ENCODE results near the gene SYNDIG1. TPM values are rescaled to one million over a fixed set of nuclear protein-coding genes. Genes with fewer than 3 reads are reported as not detected.
A peak's percentile ranks its signal among the peaks of the same experiment; 100 is the strongest.

Gene SYNDIG1
- polyA plus RNA-seq, 2 of the 4 experiments (the other 2 are of a cell fraction): 0.96 to 2.6 TPM

GRCh38 chr20:24629668-24630067, 160.2 kb downstream of the SYNDIG1 start (continued):
- TF ChIP-seq HES2 (IDR thresholded peaks at IDR 0.05) (no peak), E2F6 (IDR thresholded peaks at IDR 0.05; ENCODE audit: borderline replicate concordance, low read depth) (no peak), TFCP2L1 (CRISPR knock-in tag; IDR thresholded peaks at IDR 0.05) (no peak), MYC (IDR thresholded peaks at IDR 0.05; ENCODE audit: borderline replicate concordance, low read length) (no peak), CBX2 (IDR thresholded peaks at IDR 0.05; ENCODE audit: borderline replicate concordance, low read depth) (no peak), NPAS2 (CRISPR knock-in tag; IDR thresholded peaks at IDR 0.05; ENCODE audit: borderline replicate concordance) (no peak)

GRCh38 chr20:24630486-24631172, 161.2 kb downstream of the SYNDIG1 start:
- Histone ChIP-seq H3K4me1 (peaks cover 22% of the 10 kb centered on the region), H3K4me3 (no peak overlapping the region), H3K4me2 (no peak overlapping the region), H3K27ac (peak overlapping the region in 1 of 2 experiments; percentile 4; a peak in 2 of 6 replicates), H3K9me3 (no peaks in the 10 kb centered on the region; the same call in 2 of the 3 replicates)
- POLR2A ChIA-PET: no interaction called here
- CTCF ChIA-PET: interaction anchor here (1.1 to 1.8 kb wide), 2 partner anchors 14 to 151 kb away, joined by 5 to 7 read pairs; no protein-coding TSS in a partner anchor
- FAIRE-seq (no peak), ATAC-seq (no peak), DNase-seq (ENCODE audit: low read depth in 1 of 2, low spot score in 1 of 2) (no peak)
- TF ChIP-seq CTCF (IDR thresholded peaks at IDR 0.05) (no peak), HMGXB4 (CRISPR knock-in tag; IDR thresholded peaks at IDR 0.05; ENCODE audit: borderline replicate concordance) (no peak), NFE2L2 (conservative IDR thresholded peaks at IDR 0.05; ENCODE audit: low read length) (no peak), HOXB5 (CRISPR knock-in tag; IDR thresholded peaks at IDR 0.05) (no peak), RCOR1 (IDR thresholded peaks at IDR 0.05; ENCODE audit: low read depth, low read length) (no peak), RAD21 (conservative IDR thresholded peaks at IDR 0.05 in 1 of 2, IDR thresholded peaks at IDR 0.05 in 1 of 2) (no peak)
- 87% methylated on average over 6 of the region's 6 CpGs for WGBS (ENCODE audit: missing lambda C conversion rate)

GRCh38 chr20:24631173-24631505, 161.7 kb downstream of the SYNDIG1 start:
- no peak for FAIRE-seq
- no peak for ATAC-seq
- Histone ChIP-seq H3K4me2 (no peak overlapping the region), H3K9me3 (no peaks in the 10 kb centered on the region; the same call in 2 of the 3 replicates), H3K27ac (peak overlapping the region in 1 of 2 experiments; percentile 4; a peak in 1 of 6 replicates), H3K4me1 (peaks cover 22% of the 10 kb centered on the region), H3K4me3 (no peak overlapping the region)
- no peak for DNase-seq (ENCODE audit: low read depth in 1 of 2, low spot score in 1 of 2)
- ChIA-PET POLR2A (no interaction called here), CTCF (interaction anchor here (1.1 to 1.8 kb wide), 2 partner anchors 15 to 150 kb away, joined by 5 to 7 read pairs; no protein-coding TSS in a partner anchor)
- 82% methylated on average over 11 of the region's 11 CpGs for WGBS (ENCODE audit: missing lambda C conversion rate)
- TF ChIP-seq EP300 (IDR thresholded peaks at IDR 0.05) (no peak), REST (IDR thresholded peaks at IDR 0.05) (no peak), BCL3 (IDR thresholded peaks at IDR 0.05) (no peak), RCOR1 (IDR thresholded peaks at IDR 0.05; ENCODE audit: low read depth, low read length) (no peak), USF2 (IDR thresholded peaks at IDR 0.05) (no peak), NR3C1 (IDR thresholded peaks at IDR 0.05) (no peak), BHLHE40 (IDR thresholded peaks at IDR 0.05; ENCODE audit: low read depth, low read length) (no peak), RAD21 (conservative IDR thresholded peaks at IDR 0.05 in 1 of 2, IDR thresholded peaks at IDR 0.05 in 1 of 2) (no peak), NFE2L2 (conservative IDR thresholded peaks at IDR 0.05; ENCODE audit: low read length) (no peak), EHMT2 (IDR thresholded peaks at IDR 0.05; ENCODE audit: low read depth) (no peak), ZFP36 (IDR thresholded peaks at IDR 0.05; ENCODE audit: borderline replicate concordance, partially characterized antibody) (no peak), PHF8 (IDR thresholded peaks at IDR 0.05; ENCODE audit: borderline replicate concordance, low read depth) (no peak), MYC (IDR thresholded peaks at IDR 0.05; ENCODE audit: borderline replicate concordance, low read length) (no peak)
